OCI-LY1 (cell line): Measurements from ENCODE around the gene DRC7.

Experiments
- CTCF ChIP-seq: fragments of 200-600 bp; sonication (generic), shearing (Covaris generic); IDR thresholded peaks from 2 replicates; pipeline ENCODE4 v1.5.1; 2017; ENCODE audit warnings: mild to moderate bottlenecking, antibody characterized with exemption, low read length, moderate library complexity, mixed read lengths
- EZH2 ChIP-seq: fragments of 200-600 bp; sonication (generic), shearing (Covaris generic); IDR thresholded peaks from 2 replicates; pipeline ENCODE4 v1.8.0; 2017; ENCODE audit warnings: borderline replicate concordance, mixed run types, mild to moderate bottlenecking, antibody characterized with exemption, low read length, moderate library complexity, mixed read lengths

GRCh38 chr16:57778658-57779057 is 84.1 kb downstream of the DRC7 start:
- TF ChIP-seq CTCF = no peak
- no peak for TF ChIP-seq EZH2
